GM19193 (cell line): ENCODE data around the gene HCRT.

Source experiments
- POLR2A ChIP-seq: IDR thresholded peaks from 4 replicates; pipeline ENCODE4 v1.6.1; 2011; ENCODE audit not compliant: insufficient read depth, insufficient read length; ENCODE audit errors: extremely low read depth

HCRT gene

GRCh38 chr17:42166196-42166763, 19.0 kb downstream of the HCRT start:
- TF ChIP-seq POLR2A, result no peak

- no peak for TF ChIP-seq POLR2A
Measured at GRCh38 chr17:42165751-42166150, 19.5 kb downstream of the HCRT start.

- TF ChIP-seq POLR2A, result no peak
Measured at GRCh38 chr17:42163696-42164407, 21.4 kb downstream of the HCRT start.

GRCh38 chr17:42163113-42163512, 22.1 kb downstream of the HCRT start:
- no peak for TF ChIP-seq POLR2A

GRCh38 chr17:42160531-42160910, 24.7 kb downstream of the HCRT start:
- no peak for TF ChIP-seq POLR2A

GRCh38 chr17:42159796-42160530, 25.3 kb downstream of the HCRT start:
- no peak for TF ChIP-seq POLR2A

GRCh38 chr17:42155614-42156045, 29.6 kb downstream of the HCRT start:
- TF ChIP-seq POLR2A, result no peak

- no peak for TF ChIP-seq POLR2A
Measured at GRCh38 chr17:42153919-42154742, 31.1 kb downstream of the HCRT start.

- TF ChIP-seq POLR2A, result no peak
Measured at GRCh38 chr17:42146911-42147607, 38.2 kb downstream of the HCRT start.

GRCh38 chr17:42142371-42142896, 42.8 kb downstream of the HCRT start:
- no peak for TF ChIP-seq POLR2A

GRCh38 chr17:42141382-42141781, 43.9 kb downstream of the HCRT start:
- no peak for TF ChIP-seq POLR2A

GRCh38 chr17:42138749-42139492, 46.3 kb downstream of the HCRT start:
- no peak for TF ChIP-seq POLR2A

GRCh38 chr17:42136654-42137051, 48.6 kb downstream of the HCRT start:
- no peak for TF ChIP-seq POLR2A

- no peak for TF ChIP-seq POLR2A
Measured at GRCh38 chr17:42135664-42136653, 49.3 kb downstream of the HCRT start.
